ENCODE results near the gene TBC1D5. TPM values are rescaled to one million over a fixed set of nuclear protein-coding genes. Genes with fewer than 3 reads are reported as not detected.

Gene TBC1D5
- total and polyA plus RNA-seq, 2 of the 8 experiments (the other 6 are each of a cell fraction or from before 2014, with no cell fraction given) = 11.0 to 22.9 TPM

- H4K8ac ChIP-seq (ENCODE audit: extremely low read depth, insufficient read depth, low read length) = no peak overlapping the region
- POLR2A ChIA-PET (ENCODE audit: partially characterized antibody) = no interaction called here
Measured at GRCh38 chr3:17507480-17507879, 235.0 kb downstream of the TBC1D5 start.

More at GRCh38 chr3:17507480-17507879, 235.0 kb downstream of the TBC1D5 start:
- Histone ChIP-seq H3K23ac (ENCODE audit: insufficient read length) (no peak overlapping the region), H2BK5ac (ENCODE audit: low read depth, low read length) (no peak overlapping the region), H3K56ac (replicated peaks; ENCODE audit: insufficient read length, low read depth, low read length) (no peak overlapping the region), H3K36me3 (ENCODE audit: control insufficient read depth in 2 of 4, insufficient read depth in 4 of 4, low read length in 3 of 4) (no peaks in the 10 kb centered on the region), H2BK20ac (ENCODE audit: low read length) (no peak overlapping the region), H3K9ac (replicated peaks in 1 of 4; ENCODE audit: extremely low read depth in 1 of 4, low read depth in 3 of 4, low read length in 3 of 4) (no peak overlapping the region), H2BK12ac (ENCODE audit: low read depth, low read length) (no peak overlapping the region), H3K4ac (replicated peaks; ENCODE audit: insufficient read length, low read depth, low read length) (no peak overlapping the region), H2AFZ (ENCODE audit: low read length) (no peak overlapping the region), H3K27me3 (replicated peaks in 1 of 4; ENCODE audit: control insufficient read depth in 3 of 4, extremely low read depth in 1 of 4, insufficient read depth in 3 of 4, low read length in 3 of 4) (no peaks in the 10 kb centered on the region), H3K23me2 (ENCODE audit: low read depth, low read length) (no peaks in the 10 kb centered on the region), H3K4me3 (ENCODE audit: extremely low read depth in 1 of 4, insufficient read depth in 2 of 4, low read depth in 3 of 4, low read length in 4 of 4) (no peak overlapping the region), H2BK120ac (replicated peaks; ENCODE audit: low read depth, low read length) (no peak overlapping the region), H4K20me1 (replicated peaks in 1 of 2; ENCODE audit: control insufficient read depth in 1 of 2, insufficient read depth in 2 of 2, low read length in 2 of 2) (no peaks in the 10 kb centered on the region), H3K79me1 (ENCODE audit: low read depth, low read length) (no peaks in the 10 kb centered on the region), H2BK15ac (ENCODE audit: low read length) (no peak overlapping the region), H3K79me2 (ENCODE audit: control insufficient read depth in 1 of 2, insufficient read depth in 2 of 2, low read length in 2 of 2) (no peaks in the 10 kb centered on the region), H3K4me1 (replicated peaks in 1 of 4; ENCODE audit: control insufficient read depth in 3 of 4, insufficient read depth in 4 of 4, low read length in 3 of 4) (peaks cover 0 to 3% (median 0%) of the 10 kb centered on the region in 4 experiments; a peak in 2 of 7 replicates), H3K18ac (ENCODE audit: extremely low read depth, low read length) (no peak overlapping the region), H3K4me2 (ENCODE audit: insufficient read depth in 1 of 2, low read depth in 2 of 2, low read length in 2 of 2) (no peak overlapping the region), H3K9me3 (ENCODE audit: insufficient read depth in 2 of 2, low read depth in 1 of 2, low read length in 1 of 2) (no peaks in the 10 kb centered on the region), H4K91ac (replicated peaks; ENCODE audit: insufficient read length, low read length) (no peak overlapping the region), H3K27ac (ENCODE audit: low read depth, low read length) (no peak overlapping the region), H2AK5ac (ENCODE audit: low read depth, low read length) (no peak overlapping the region), H4K5ac (ENCODE audit: insufficient read length, low read depth, low read length) (no peak overlapping the region), H3K14ac (ENCODE audit: insufficient read length) (no peak overlapping the region)
- TF ChIP-seq EGR1 (IDR thresholded peaks at IDR 0.05; ENCODE audit: borderline replicate concordance, low read depth, low read length) (no peak), RNF2 (IDR thresholded peaks at IDR 0.05; ENCODE audit: borderline replicate concordance, low read depth, low read length, missing control alignments, poor library complexity, severe bottlenecking) (no peak), BCL11A (IDR thresholded peaks at IDR 0.05; ENCODE audit: low read depth in 2 of 2, low read length in 2 of 2) (no peak), EP300 (IDR thresholded peaks at IDR 0.05; ENCODE audit: borderline replicate concordance in 1 of 2, low read depth in 2 of 2, low read length in 2 of 2) (no peak)
- FAIRE-seq = no peak
- CTCF ChIA-PET (ENCODE audit: partially characterized antibody) = no interaction called here
- DNase-seq (ENCODE audit: low read depth in 1 of 2, low spot score in 2 of 2) = no peak
